Duodenal mucosa (tissue), 2 donors: ENCODE results near the gene PBX1.

Source experiments
- H3K27ac ChIP-seq: one replicate; pipeline ENCODE4 v1.7.0; 2013; ENCODE audit warnings: low read depth, low read length
- H3K27me3 ChIP-seq, 2 donors: one replicate each; pipeline ENCODE4 v1.7.0; 2013; ENCODE audit warnings: low read length in 2 of 2, control low read depth in 1 of 2; ENCODE audit not compliant: insufficient read depth in 2 of 2, control insufficient read depth in 1 of 2
- H3K36me3 ChIP-seq, 2 donors: one replicate each; pipeline ENCODE4 v1.7.0; 2013; ENCODE audit warnings: low read length in 2 of 2, control low read depth in 1 of 2; ENCODE audit not compliant: insufficient read depth in 2 of 2, control insufficient read depth in 1 of 2
- H3K4me1 ChIP-seq, 2 donors: one replicate each; pipeline ENCODE4 v1.7.0; 2013; ENCODE audit warnings: low read length in 2 of 2, control low read depth in 1 of 2; ENCODE audit not compliant: insufficient read depth in 2 of 2, control insufficient read depth in 1 of 2
- H3K4me3 ChIP-seq, 2 donors: one replicate each; pipeline ENCODE4 v1.7.0; 2013; ENCODE audit warnings: low read length in 2 of 2, low read depth in 1 of 2
- H3K9ac ChIP-seq, 2 donors: one replicate each; pipeline ENCODE4 v1.7.0; 2013; ENCODE audit warnings: low read length in 2 of 2, low read depth in 1 of 2
- H3K9me3 ChIP-seq, 2 donors: one replicate each; pipeline ENCODE4 v1.7.0; 2013; ENCODE audit warnings: low read length in 2 of 2, control low read depth in 1 of 2; ENCODE audit not compliant: control insufficient read depth in 1 of 2

Gene PBX1

GRCh38 chr1:164701189-164701761 lies 142.3 kb downstream of the PBX1 start:
- Histone ChIP-seq H3K36me3 (no peaks in the 10 kb centered on the region), H3K4me3 (no peak overlapping the region), H3K9me3 (no peaks in the 10 kb centered on the region), H3K9ac (no peak overlapping the region), H3K27me3 (no peaks in the 10 kb centered on the region), H3K27ac (no peak overlapping the region), H3K4me1 (peaks cover under 1 to 7% of the 10 kb centered on the region in 2 donors)

GRCh38 chr1:164702216-164702615 lies 143.2 kb downstream of the PBX1 start:
- no peak overlapping the region for H3K9ac ChIP-seq
- no peak overlapping the region for H3K4me3 ChIP-seq
- H3K4me1 ChIP-seq, result peaks cover 10 to 16% of the 10 kb centered on the region in 2 donors
- no peaks in the 10 kb centered on the region for H3K27me3 ChIP-seq
- no peaks in the 10 kb centered on the region for H3K36me3 ChIP-seq
- no peaks in the 10 kb centered on the region for H3K9me3 ChIP-seq
- H3K27ac ChIP-seq, result no peak overlapping the region

GRCh38 chr1:164702664-164703063 lies 143.7 kb downstream of the PBX1 start:
- peaks cover 15 to 21% of the 10 kb centered on the region in 2 donors for H3K4me1 ChIP-seq
- no peak overlapping the region for H3K9ac ChIP-seq
- H3K36me3 ChIP-seq, result no peaks in the 10 kb centered on the region
- H3K9me3 ChIP-seq, result no peaks in the 10 kb centered on the region
- no peak overlapping the region for H3K27ac ChIP-seq
- no peaks in the 10 kb centered on the region for H3K27me3 ChIP-seq
- H3K4me3 ChIP-seq, result no peak overlapping the region

- Histone ChIP-seq H3K9ac (no peak overlapping the region), H3K9me3 (no peaks in the 10 kb centered on the region), H3K36me3 (no peaks in the 10 kb centered on the region), H3K27me3 (no peaks in the 10 kb centered on the region), H3K4me1 (peaks cover 19 to 23% of the 10 kb centered on the region in 2 donors), H3K27ac (no peak overlapping the region), H3K4me3 (no peak overlapping the region)
Observed at GRCh38 chr1:164703463-164703862, 144.5 kb downstream of the PBX1 start.

- Histone ChIP-seq H3K27me3 (no peaks in the 10 kb centered on the region), H3K36me3 (no peaks in the 10 kb centered on the region), H3K4me3 (no peak overlapping the region), H3K4me1 (peaks cover 23 to 28% of the 10 kb centered on the region in 2 donors), H3K9ac (no peak overlapping the region), H3K9me3 (no peaks in the 10 kb centered on the region), H3K27ac (no peak overlapping the region)
Observed at GRCh38 chr1:164703960-164704411, 145.0 kb downstream of the PBX1 start.

GRCh38 chr1:164704954-164705353 lies 146.0 kb downstream of the PBX1 start:
- no peaks in the 10 kb centered on the region for H3K9me3 ChIP-seq
- no peak overlapping the region for H3K4me3 ChIP-seq
- H3K36me3 ChIP-seq, result no peaks in the 10 kb centered on the region
- H3K27me3 ChIP-seq, result no peaks in the 10 kb centered on the region
- no peak overlapping the region for H3K9ac ChIP-seq
- H3K4me1 ChIP-seq, result peaks cover 25 to 30% of the 10 kb centered on the region in 2 donors
- H3K27ac ChIP-seq, result no peak overlapping the region

- Histone ChIP-seq H3K4me1 (peaks cover 29 to 32% of the 10 kb centered on the region in 2 donors), H3K27ac (no peak overlapping the region), H3K9ac (no peak overlapping the region), H3K9me3 (no peaks in the 10 kb centered on the region), H3K36me3 (no peaks in the 10 kb centered on the region), H3K27me3 (no peaks in the 10 kb centered on the region), H3K4me3 (no peak overlapping the region)
Observed at GRCh38 chr1:164706606-164706987, 147.6 kb downstream of the PBX1 start.

- Histone ChIP-seq H3K9me3 (no peaks in the 10 kb centered on the region), H3K36me3 (no peaks in the 10 kb centered on the region), H3K27me3 (no peaks in the 10 kb centered on the region), H3K27ac (no peak overlapping the region), H3K9ac (no peak overlapping the region), H3K4me1 (peaks cover 41 to 45% of the 10 kb centered on the region in 2 donors), H3K4me3 (no peak overlapping the region)
Observed at GRCh38 chr1:164707868-164708331, 148.9 kb downstream of the PBX1 start.

- Histone ChIP-seq H3K4me1 (peaks cover 47 to 52% of the 10 kb centered on the region in 2 donors), H3K9me3 (no peaks in the 10 kb centered on the region), H3K4me3 (no peak overlapping the region), H3K36me3 (no peaks in the 10 kb centered on the region), H3K9ac (no peak overlapping the region), H3K27me3 (no peaks in the 10 kb centered on the region), H3K27ac (no peak overlapping the region)
Observed at GRCh38 chr1:164708596-164708995, 149.6 kb downstream of the PBX1 start.

GRCh38 chr1:164709126-164709525 lies 150.1 kb downstream of the PBX1 start:
- Histone ChIP-seq H3K27me3 (no peaks in the 10 kb centered on the region), H3K36me3 (no peaks in the 10 kb centered on the region), H3K9ac (no peak overlapping the region), H3K4me1 (peaks cover 47 to 55% of the 10 kb centered on the region in 2 donors), H3K9me3 (no peaks in the 10 kb centered on the region), H3K4me3 (no peak overlapping the region), H3K27ac (no peak overlapping the region)
